ENCODE data around the gene PPP3CB.

The PPP3CB gene

DNA sequence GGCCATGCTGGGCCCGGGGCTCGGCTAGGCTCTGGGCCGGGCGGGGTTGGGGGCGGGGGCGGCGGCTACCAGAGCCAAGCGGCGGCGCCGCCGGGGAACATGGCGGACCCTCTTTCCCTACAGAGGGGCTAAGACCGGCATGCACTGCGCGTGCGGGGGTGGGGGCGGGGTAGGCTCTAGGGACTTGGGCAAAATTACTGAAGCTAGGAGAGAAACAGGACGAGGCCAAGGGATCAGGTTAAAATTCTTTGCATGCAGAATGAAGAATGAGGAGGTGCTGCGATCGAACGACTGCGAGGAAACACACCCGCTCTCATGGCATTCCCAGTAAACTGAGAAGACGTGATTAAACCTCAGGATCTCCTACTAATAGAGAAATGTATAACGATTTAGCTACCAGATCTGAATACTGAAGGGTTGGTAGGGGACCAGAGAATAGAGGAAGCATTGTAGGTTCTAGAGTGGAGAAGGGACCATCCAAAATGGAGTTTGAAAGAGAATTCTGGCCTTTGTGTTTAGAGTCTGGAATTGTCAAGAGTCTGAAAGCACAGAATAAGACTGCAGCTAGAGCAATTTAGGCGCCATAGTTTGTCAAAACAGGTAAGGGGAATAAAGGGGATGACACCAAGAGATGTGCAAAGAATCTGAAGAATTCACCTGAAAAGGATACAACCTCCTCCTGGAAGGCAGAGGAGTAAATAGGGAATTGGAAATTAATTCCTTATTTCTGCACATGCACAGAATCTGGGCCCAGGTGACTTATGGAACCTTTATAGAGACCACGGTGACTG, at the start of gene PPP3CB:
TSS of gene PPP3CB (minus strand) at position 141 of the 791 bp plus-strand sequence. CDS start at position 6, 135 bp downstream.
- DNase-seq (ENCODE audit: low spot score): peak; percentile 93

GRCh38 chr10:73545357-73545756, 49.5 kb upstream of the PPP3CB start:
- DNase-seq (ENCODE audit: low spot score): no peak

GRCh38 chr10:73537709-73538108, 41.9 kb upstream of the PPP3CB start:
- no peak for DNase-seq (ENCODE audit: low spot score)

GRCh38 chr10:73537288-73537687, 41.5 kb upstream of the PPP3CB start:
- peak; percentile 1 for DNase-seq (ENCODE audit: low spot score)

DNA sequence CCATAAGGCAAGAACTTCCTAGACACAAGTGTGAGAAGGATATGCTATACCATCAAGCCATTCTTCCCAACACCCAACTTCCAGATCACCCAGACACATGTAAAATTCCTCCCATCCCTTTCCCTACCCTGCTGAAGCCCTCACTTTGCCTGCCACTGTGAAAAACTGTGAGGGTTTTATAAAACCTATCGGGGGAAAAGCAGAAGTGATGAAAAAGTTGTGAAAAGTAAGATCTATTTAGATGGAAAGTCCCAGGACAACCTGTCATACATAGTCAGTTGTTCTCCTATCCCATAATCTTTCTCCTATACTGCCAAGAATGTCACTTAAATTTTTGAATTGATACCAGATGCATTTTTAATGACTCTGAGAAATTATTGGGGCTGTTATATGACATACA, 39.0 kb upstream of the PPP3CB start:
- DNase-seq (ENCODE audit: low spot score): no peak

- DNase-seq (ENCODE audit: low spot score): peak; percentile 76
These were observed 33.4 kb upstream of the PPP3CB start for GRCh38 chr10:73529089-73529832.

- no peak for DNase-seq (ENCODE audit: low spot score)
These were observed 26.4 kb upstream of the PPP3CB start for GRCh38 chr10:73522263-73522662.

DNA sequence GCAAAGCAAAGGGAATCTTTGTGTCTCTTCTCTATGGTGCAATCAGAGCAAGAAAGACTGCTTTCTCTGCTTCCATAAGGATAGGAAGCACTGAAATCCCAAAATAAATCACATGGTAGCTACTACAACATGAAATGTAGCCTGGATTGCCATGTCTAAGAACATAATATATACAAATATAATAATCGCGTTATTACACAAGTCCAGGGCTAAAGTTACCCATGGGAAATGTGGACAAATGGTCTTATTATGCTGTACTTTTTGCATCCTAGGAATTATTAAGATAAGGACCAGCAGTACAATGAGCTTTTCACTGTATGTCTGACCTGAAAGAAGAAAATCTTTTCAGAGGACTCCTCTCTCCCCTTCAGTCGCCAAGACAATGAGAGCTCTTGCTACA, 23.5 kb upstream of the PPP3CB start:
- DNase-seq (ENCODE audit: low spot score): no peak

DNA sequence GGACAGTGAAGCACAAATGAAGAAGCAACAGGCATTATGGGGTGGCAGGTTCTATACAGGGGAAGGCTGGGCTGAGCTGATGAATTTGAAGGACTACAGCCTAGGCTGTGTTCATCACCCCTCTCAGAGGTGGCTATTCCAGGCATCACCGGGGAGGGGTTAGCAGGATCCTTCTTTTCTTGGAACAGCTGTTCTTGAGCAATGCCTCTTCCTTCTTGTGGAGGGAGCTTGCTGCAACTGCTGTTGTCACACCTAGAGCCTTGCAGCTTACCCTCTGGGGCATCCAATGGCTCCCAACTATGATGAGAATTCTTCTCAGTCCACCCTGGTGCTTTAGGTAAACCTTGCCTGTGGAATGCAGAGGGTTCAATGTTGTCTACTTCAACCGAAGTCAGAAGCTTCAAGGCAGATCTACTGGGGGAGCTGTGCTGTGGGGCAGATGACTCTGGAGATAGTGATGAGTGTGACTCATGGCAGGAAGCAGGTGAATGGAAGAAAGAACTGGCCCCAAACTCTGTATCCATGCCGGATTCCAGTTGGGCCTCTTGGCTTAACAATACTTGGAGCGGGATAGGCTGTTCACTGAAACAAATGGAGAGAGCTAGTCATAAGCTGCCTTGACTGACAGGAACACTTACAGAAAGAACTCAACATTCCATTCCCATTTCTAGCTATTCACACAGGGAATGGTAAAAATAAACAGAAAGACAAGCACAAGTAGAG, 21.5 kb upstream of the PPP3CB start:
- no peak for DNase-seq (ENCODE audit: low spot score)

DNA sequence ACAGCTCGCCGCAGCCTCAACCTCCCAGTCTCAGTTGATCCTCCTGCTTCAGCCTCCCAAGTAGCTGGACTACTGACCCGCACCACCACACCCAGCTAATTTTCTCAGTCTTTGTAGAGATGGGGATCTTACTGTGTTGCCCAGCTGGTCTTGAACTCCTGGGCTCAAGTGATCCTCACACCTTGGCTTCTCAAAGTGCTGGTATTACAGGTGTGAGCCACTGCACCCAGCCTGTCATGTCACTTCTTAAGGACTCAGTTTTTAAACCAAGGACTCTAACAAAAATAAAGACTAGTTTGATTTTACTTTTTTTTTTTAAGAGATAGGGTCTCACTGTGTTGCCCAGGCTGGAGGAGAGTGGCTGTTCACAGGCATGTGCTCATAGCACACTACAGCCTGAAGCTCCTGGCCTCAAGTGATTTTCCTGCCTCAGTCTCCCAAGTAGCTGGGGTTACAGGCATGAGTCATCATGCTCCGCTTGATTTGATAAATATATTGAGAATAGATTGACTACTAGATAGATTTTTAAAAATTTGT, 16.5 kb upstream of the PPP3CB start:
- no peak for DNase-seq (ENCODE audit: low spot score)

- DNase-seq (ENCODE audit: low spot score): no peak
These were observed 13.9 kb upstream of the PPP3CB start for GRCh38 chr10:73509695-73510094.

DNA sequence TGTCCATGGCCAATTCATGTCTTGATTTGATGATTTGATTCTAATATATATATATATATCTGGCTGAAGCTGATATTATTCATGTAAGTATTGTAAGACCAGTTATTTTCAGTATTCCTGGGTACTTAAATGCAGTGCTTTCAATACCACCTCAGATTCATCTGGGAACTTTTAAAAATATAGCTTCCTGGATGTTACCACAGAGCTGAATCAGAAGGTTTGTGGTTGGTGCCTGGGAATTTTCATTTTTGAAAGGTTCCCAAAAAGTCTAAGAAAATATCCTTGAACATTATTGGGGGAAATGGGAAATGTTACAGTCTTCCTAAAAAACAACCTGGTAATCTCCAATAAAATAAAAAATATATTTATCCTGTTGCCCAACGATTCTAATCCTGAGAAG, 10.7 kb upstream of the PPP3CB start:
- DNase-seq (ENCODE audit: low spot score): no peak

DNA sequence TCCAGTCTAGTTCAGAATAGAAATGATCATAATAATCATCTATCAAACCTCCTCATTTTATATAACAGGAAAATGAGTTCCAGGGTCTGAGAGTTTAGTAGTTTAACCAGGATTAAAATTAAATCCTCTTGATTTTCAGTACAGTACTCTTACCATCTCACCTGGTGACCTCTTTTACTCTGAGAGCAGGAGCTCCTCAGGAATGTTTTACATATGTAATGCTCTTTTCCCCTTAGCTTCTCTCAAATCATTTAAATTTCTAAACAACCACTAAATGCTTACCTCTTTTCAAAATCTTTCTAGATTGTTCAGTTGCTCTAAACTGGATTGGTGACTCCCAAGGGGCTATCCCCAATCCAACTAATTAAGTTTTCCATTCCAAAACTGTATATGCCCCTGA, 10.2 kb upstream of the PPP3CB start:
- no peak for DNase-seq (ENCODE audit: low spot score)

DNA sequence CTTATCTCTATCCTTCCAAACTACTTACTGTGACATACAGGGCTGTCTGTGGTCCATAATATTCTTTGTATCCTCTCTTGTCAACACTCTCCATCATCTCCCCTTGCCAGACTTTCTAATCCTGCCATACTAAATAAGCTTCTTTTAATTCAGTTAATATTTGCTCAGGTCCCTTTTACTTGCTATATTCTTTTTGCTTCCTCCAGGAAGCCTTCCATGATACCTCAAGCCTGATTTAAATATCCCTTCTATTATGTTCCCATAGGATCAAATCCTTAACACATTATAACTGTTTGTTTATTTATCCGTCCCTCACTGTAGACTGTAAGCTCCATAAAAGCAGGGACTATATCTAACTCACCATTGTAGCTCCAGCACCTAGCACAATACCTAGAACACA, 7.2 kb upstream of the PPP3CB start:
- no peak for DNase-seq (ENCODE audit: low spot score)

DNA sequence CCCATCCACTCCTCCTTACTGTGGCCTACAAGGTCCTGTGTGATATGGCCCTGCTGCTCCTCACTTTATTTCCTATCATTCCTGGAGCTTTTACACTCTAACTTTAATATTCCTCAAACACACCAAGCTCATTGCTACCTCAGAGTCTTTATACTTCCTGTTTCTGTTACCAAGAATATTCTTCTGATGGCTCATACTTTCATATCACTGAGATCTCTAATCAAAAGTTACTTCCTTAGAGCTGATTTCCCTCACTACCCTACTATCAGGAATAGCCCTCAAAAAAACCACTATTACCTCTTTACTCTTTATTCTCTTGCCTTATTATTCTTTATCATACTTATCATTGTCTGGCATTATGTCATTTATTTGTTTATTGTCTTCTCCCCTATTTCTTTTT, 5.8 kb upstream of the PPP3CB start:
- DNase-seq (ENCODE audit: low spot score): no peak

- DNase-seq (ENCODE audit: low spot score): no peak
These were observed 1.8 kb upstream of the PPP3CB start for GRCh38 chr10:73497623-73498022.

GRCh38 chr10:73495226-73495883, 469 bp downstream of the PPP3CB start:
- DNase-seq (ENCODE audit: low spot score): peak; percentile 91

GRCh38 chr10:73494877-73495225, 973 bp downstream of the PPP3CB start:
- DNase-seq (ENCODE audit: low spot score): no peak

DNA sequence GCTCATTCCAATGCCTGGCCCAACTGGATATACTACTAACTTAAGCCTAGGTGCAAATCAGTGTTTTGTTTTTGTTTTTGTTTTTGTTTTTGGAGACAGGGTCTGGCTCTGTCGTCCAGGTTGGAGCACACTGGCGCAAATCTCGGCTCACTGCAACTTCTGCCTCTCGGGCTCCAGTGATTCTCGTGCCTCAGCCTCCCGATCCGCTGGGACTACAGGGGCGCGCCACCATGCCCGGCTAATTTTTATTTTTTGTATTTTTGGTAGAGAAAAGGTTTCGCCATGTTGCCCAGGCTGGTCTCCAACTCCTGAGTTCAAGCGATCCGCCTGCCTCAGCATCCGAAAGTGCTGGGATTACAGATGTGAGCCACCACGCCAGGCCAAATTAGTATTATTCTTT, 1.6 kb downstream of the PPP3CB start:
- no peak for DNase-seq (ENCODE audit: low spot score)

- DNase-seq (ENCODE audit: low spot score): no peak
These were observed 2.0 kb downstream of the PPP3CB start for GRCh38 chr10:73493781-73494180.

- DNase-seq (ENCODE audit: low spot score): no peak
These were observed 9.2 kb downstream of the PPP3CB start for GRCh38 chr10:73486601-73487000.

DNA sequence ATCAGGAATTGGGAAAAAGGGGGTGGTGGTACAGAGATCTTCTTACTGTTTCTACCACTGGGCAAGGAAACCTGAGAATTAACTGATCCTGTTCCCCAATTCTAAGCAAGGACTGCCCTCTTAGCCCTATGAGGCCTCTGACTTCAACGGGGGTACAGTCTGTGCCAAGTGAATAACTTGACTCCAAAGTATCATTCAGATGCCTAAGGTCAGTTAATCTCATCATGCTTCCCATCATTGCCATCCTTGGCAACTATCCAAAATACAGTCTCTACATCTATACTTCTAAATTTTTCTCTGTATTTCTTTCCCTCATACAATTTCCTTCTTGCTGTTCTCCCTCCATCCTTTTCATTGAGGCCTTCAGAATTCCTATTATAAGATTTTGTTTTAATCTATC, 10.5 kb downstream of the PPP3CB start:
- DNase-seq (ENCODE audit: low spot score): no peak
